Measurements from ENCODE around the gene FAM76A.
"Not testable (repeated sequence)": the region's sequence is repeated elsewhere in the genome, so short reads cannot be mapped to it uniquely, and the experiment has no call there.

The FAM76A gene

DNA sequence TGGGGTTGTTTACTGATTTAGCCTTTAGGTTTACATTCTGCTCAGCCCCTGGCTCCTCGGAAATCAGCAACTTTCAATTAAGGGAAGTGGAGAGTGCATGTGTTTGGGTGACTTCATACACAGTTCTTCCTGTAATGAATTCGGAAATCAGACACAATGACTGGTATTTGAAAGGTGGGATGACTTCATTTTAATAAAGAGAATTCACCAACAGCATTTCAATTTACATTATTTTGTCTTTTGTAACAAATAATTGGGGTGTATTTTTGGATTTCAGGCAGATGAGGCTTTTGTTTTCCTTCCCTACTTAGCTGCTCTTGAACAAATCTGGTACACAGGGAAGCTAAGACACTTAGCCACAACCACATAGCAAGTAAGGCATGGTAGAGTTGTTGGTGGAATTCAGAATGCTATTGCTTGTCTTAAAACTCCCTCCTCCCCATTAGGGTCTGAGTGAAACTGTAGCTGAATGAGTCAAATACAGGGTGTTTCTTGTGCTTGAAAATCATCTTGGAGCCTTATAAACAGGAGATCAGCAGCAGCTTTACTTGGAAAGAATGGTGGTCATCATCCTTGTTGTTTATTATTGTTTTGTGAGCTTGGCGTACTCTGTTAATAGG lies 48.2 kb downstream of the FAM76A start:
- ATAC-seq (ENCODE audit: insufficient read depth, low read depth) = no peak

DNA sequence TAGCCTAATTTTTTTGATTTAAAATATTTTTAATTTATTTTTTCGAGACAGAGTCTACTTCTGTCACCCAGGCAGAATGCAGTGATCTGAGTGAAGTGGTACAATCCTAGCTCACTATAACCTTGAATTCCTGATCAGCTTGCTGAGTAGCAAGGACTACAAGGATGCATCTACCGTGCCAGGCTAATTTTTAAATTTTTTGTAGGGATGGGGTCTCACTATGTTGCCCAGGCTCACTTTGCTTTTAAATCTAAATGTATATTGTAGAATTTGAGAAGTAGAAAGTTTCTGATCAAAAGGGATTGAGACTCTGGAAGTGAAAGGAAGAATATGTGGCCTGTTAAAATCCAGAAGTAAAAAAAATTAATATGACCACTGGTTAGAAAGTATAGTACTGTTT lies 48.9 kb downstream of the FAM76A start:
- Histone ChIP-seq H3K4me2 (ENCODE audit: insufficient read depth, low read length) (peak overlapping the region; percentile 92; the same call in 1 of the 2 replicates), H2AFZ (ENCODE audit: low read depth, low read length) (no peak overlapping the region), H4K20me1 (ENCODE audit: insufficient read depth, low read length) (peaks cover 9% of the 10 kb centered on the region; the same call in 1 of the 2 replicates), H3K9ac (ENCODE audit: low read depth, low read length) (peak overlapping the region; percentile 79; the same call in 1 of the 2 replicates), H3K27ac (ENCODE audit: low read length) (no peak overlapping the region), H3K4me1 (ENCODE audit: insufficient read depth, low read length) (peaks cover 32% of the 10 kb centered on the region), H3K9me3 (ENCODE audit: insufficient read depth, low read length, severe bottlenecking) (no peaks in the 10 kb centered on the region), H3K27me3 (ENCODE audit: insufficient read depth, low read length, poor library complexity) (no peaks in the 10 kb centered on the region), H3K79me2 (ENCODE audit: insufficient read depth, low read length) (peaks cover 61% of the 10 kb centered on the region), H3K36me3 (ENCODE audit: insufficient read depth, low read length) (peaks cover 10% of the 10 kb centered on the region; the same call in 1 of the 2 replicates), H3K4me3 (ENCODE audit: low read depth in 1 of 2, low read length in 2 of 2) (0 out of 4 replicates have a peak overlapping the region, but pooled peaks of 1 of the 2 experiments have one; percentile 87)
- no peak for TF ChIP-seq EZH2 (IDR thresholded peaks at IDR 0.05; ENCODE audit: borderline replicate concordance, low read depth, low read length, severe bottlenecking)
- TF ChIP-seq, protein P1, sequence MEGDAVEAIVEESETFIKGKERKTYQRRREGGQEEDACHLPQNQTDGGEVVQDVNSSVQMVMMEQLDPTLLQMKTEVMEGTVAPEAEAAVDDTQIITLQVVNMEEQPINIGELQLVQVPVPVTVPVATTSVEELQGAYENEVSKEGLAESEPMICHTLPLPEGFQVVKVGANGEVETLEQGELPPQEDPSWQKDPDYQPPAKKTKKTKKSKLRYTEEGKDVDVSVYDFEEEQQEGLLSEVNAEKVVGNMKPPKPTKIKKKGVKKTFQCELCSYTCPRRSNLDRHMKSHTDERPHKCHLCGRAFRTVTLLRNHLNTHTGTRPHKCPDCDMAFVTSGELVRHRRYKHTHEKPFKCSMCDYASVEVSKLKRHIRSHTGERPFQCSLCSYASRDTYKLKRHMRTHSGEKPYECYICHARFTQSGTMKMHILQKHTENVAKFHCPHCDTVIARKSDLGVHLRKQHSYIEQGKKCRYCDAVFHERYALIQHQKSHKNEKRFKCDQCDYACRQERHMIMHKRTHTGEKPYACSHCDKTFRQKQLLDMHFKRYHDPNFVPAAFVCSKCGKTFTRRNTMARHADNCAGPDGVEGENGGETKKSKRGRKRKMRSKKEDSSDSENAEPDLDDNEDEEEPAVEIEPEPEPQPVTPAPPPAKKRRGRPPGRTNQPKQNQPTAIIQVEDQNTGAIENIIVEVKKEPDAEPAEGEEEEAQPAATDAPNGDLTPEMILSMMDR (IDR thresholded peaks at IDR 0.05; ENCODE audit: borderline replicate concordance, extremely low read depth, low read length, poor library complexity, severe bottlenecking) = no peak
- ATAC-seq (ENCODE audit: insufficient read depth, low read depth) (no peak), DNase-seq (no peak)

More for the DNA sequence above, 48.2 kb downstream of the FAM76A start:
- H3K27me3 ChIP-seq (ENCODE audit: insufficient read depth, low read length, poor library complexity) = no peaks in the 10 kb centered on the region
- peak overlapping the region; percentile 68 for H3K27ac ChIP-seq (ENCODE audit: low read length)
- TF ChIP-seq, protein P1 (IDR thresholded peaks at IDR 0.05; ENCODE audit: borderline replicate concordance, extremely low read depth, low read length, poor library complexity, severe bottlenecking) = no peak
- TF ChIP-seq EZH2 (IDR thresholded peaks at IDR 0.05; ENCODE audit: borderline replicate concordance, low read depth, low read length, severe bottlenecking) = no peak
- peaks cover 54% of the 10 kb centered on the region for H3K79me2 ChIP-seq (ENCODE audit: insufficient read depth, low read length)
- peaks cover 10% of the 10 kb centered on the region; the same call in 1 of the 2 replicates for H3K36me3 ChIP-seq (ENCODE audit: insufficient read depth, low read length)
- H3K9ac ChIP-seq (ENCODE audit: low read depth, low read length) = peak overlapping the region; percentile 79
- no peak for DNase-seq
- peak overlapping the region; percentile 92 for H3K4me2 ChIP-seq (ENCODE audit: insufficient read depth, low read length)
- peak overlapping the region; percentile 75 to 87 for H3K4me3 ChIP-seq (ENCODE audit: low read depth in 1 of 2, low read length in 2 of 2)
- no peaks in the 10 kb centered on the region for H3K9me3 ChIP-seq (ENCODE audit: insufficient read depth, low read length, severe bottlenecking)
- peak overlapping the region; percentile 80 for H2AFZ ChIP-seq (ENCODE audit: low read depth, low read length)
- H3K4me1 ChIP-seq (ENCODE audit: insufficient read depth, low read length) = peaks cover 32% of the 10 kb centered on the region
- H4K20me1 ChIP-seq (ENCODE audit: insufficient read depth, low read length) = peaks cover 9% of the 10 kb centered on the region; the same call in 1 of the 2 replicates

DNA sequence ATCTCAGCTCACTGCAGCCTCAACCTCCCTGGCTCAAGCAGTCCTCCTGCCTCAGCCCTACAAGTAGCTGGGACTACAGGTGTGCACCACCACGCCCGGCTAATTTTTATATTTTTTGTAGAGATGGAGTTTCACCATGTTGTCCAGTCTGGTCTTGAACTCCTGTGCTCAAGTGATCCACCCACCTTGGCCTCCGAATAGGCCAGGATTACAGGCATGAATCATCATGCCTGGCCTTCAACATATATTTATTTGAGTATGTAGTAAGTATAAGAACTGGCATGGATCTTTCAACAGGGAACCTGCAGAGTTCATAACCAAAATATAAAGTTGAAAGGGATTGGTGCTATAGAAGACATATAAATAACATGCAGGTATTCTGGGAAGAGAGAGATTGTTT lies 49.6 kb downstream of the FAM76A start:
- not testable (repeated sequence) for H2AFZ ChIP-seq (ENCODE audit: low read depth, low read length); H3K9me3 ChIP-seq (ENCODE audit: insufficient read depth, low read length, severe bottlenecking); H3K4me3 ChIP-seq (ENCODE audit: low read depth in 1 of 2, low read length in 2 of 2); H3K27me3 ChIP-seq (ENCODE audit: insufficient read depth, low read length, poor library complexity); DNase-seq; H4K20me1 ChIP-seq (ENCODE audit: insufficient read depth, low read length); H3K36me3 ChIP-seq (ENCODE audit: insufficient read depth, low read length); H3K9ac ChIP-seq (ENCODE audit: low read depth, low read length); H3K27ac ChIP-seq (ENCODE audit: low read length); ATAC-seq (ENCODE audit: insufficient read depth, low read depth)
- H3K4me1 ChIP-seq (ENCODE audit: insufficient read depth, low read length) = peaks cover 32% of the 10 kb centered on the region
- H3K79me2 ChIP-seq (ENCODE audit: insufficient read depth, low read length) = peaks cover 62% of the 10 kb centered on the region
- H3K4me2 ChIP-seq (ENCODE audit: insufficient read depth, low read length) = peak overlapping the region; percentile 5; the same call in 1 of the 2 replicates

DNA sequence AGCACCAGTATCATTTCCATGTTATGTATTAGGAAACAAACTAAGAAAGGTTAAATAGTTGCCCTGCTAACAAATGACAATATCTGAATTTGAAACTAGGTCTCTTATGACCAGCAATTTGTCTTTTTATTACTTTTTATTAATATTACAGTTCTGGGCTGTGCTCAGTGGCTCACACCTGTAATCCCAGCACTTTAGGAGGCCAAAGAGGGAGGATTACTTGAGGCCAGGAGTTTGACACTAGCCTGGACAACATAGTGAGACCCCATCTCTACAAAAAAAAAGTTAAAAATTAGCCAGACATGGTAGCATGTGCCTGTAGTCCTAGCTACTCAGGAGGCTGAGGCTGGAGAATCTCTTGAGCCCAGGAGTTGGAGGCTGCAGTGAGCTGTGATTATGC lies 50.5 kb downstream of the FAM76A start:
- not testable (repeated sequence) for H3K9me3 ChIP-seq (ENCODE audit: insufficient read depth, low read length, severe bottlenecking); ATAC-seq (ENCODE audit: insufficient read depth, low read depth)

More for the DNA sequence above, 50.5 kb downstream of the FAM76A start:
- DNase-seq; H3K27ac ChIP-seq (ENCODE audit: low read length); H4K20me1 ChIP-seq (ENCODE audit: insufficient read depth, low read length); H3K4me3 ChIP-seq (ENCODE audit: low read depth in 1 of 2, low read length in 2 of 2); H3K27me3 ChIP-seq (ENCODE audit: insufficient read depth, low read length, poor library complexity); H3K36me3 ChIP-seq (ENCODE audit: insufficient read depth, low read length); H3K4me2 ChIP-seq (ENCODE audit: insufficient read depth, low read length); H3K9ac ChIP-seq (ENCODE audit: low read depth, low read length); H2AFZ ChIP-seq (ENCODE audit: low read depth, low read length): not testable (repeated sequence)
- peaks cover 32% of the 10 kb centered on the region for H3K4me1 ChIP-seq (ENCODE audit: insufficient read depth, low read length)
- peaks cover 68% of the 10 kb centered on the region for H3K79me2 ChIP-seq (ENCODE audit: insufficient read depth, low read length)

Data from DND-41 (cell line).